Adrenal gland (tissue), 12 donors: ENCODE data around the gene SEMA5A. TPM values are rescaled to one million over a fixed set of nuclear protein-coding genes. Genes with fewer than 3 reads are reported as not detected.

Experiments used
- DNase-seq, 7 donors: peaks; one replicate each; pipeline ENCODE4 v3.0.0-alpha.2; 2019 to 2020
- H3K27ac ChIP-seq, 5 donors: fragments of 200-600 bp; sonication (generic) in 4 of 5; 1 replicate in 3 of 5; 2 replicates in 2 of 5; pipeline versions ENCODE4 v1.5.1 to v1.8.0; 2016 to 2020; ENCODE audit warnings: mild to moderate bottlenecking in 1 of 5
- H3K27me3 ChIP-seq: fragments of 200-600 bp; 2 replicates; pipeline ENCODE4 v1.8.0; 2021
- H3K36me3 ChIP-seq, 2 donors: fragments of 200-600 bp; replicated peaks in 1 of 2; 1 replicate in 1 of 2; 2 replicates in 1 of 2; pipeline versions ENCODE4 v1.5.1 to v1.8.0; 2018 to 2022
- H3K4me1 ChIP-seq, 2 donors: fragments of 200-600 bp; replicated peaks in 1 of 2; 1 replicate in 1 of 2; 2 replicates in 1 of 2; pipeline versions ENCODE4 v1.5.1 to v1.8.0; 2018 to 2021
- H3K4me3 ChIP-seq, 4 donors: fragments of 200-600 bp; sonication (generic) in 3 of 4; one replicate each; pipeline ENCODE4 v1.5.1; 2016 to 2018
- H3K9me3 ChIP-seq, 3 donors: fragments of 200-600 bp; sonication (generic) in 1 of 3; replicated peaks in 1 of 3; 1 replicate in 2 of 3; 2 replicates in 1 of 3; pipeline versions ENCODE4 v1.5.1 to v1.8.0; 2016 to 2021
- CTCF ChIP-seq, 6 experiments: fragments of 450-650 bp in 4 of 6; fragments of 200-600 bp in 2 of 6; sonication (generic) in 1 of 6; IDR thresholded peaks; 1 replicate in 5 of 6; 2 replicates in 1 of 6; pipeline versions ENCODE4 v1.5.1 to v1.8.0; 2016 to 2021; ENCODE audit warnings: antibody characterized with exemption in 6 of 6, mild to moderate bottlenecking in 2 of 6, moderate library complexity in 1 of 6
- POLR2A ChIP-seq, 2 donors: fragments of 450-650 bp; IDR thresholded peaks; one replicate each; pipeline ENCODE4 v1.6.1; 2017; ENCODE audit warnings: antibody characterized with exemption in 2 of 2, mild to moderate bottlenecking in 2 of 2, moderate library complexity in 1 of 2
- WGBS, 4 donors: extraction: QIAGEN DNeasy Blood & Tissue Kit in 2 of 4; methylation state at CpG; one replicate each; pipeline versions ENCODE4 v1.1.5 to v1.1.7; 2013 to 2017; 5-methylcytosine and 5-hydroxymethylcytosine counted together
- intact Hi-C, 2 donors: fragments of 100-400 bp; cut with DNase I; formaldehyde crosslinking; loops; one replicate each; pipeline versions ENCODE4 v1.14.1 to v1.15.0; 2022 to 2023
- polyA plus RNA-seq, 3 donors: library from polyadenylated mRNA; stranded (reverse); fragments of 200-250 nt in 2 of 3; fragments of 350-450 nt in 1 of 3; fragmentation: Illumina TruSeq in 1 of 3; extraction: RNeasy Lipid Tissue Mini Kit (QIAGEN cat#74804) in 1 of 3; gene quantifications; one replicate each; pipeline ENCODE4 v1.2.3, GENCODE V29; 2013 to 2014
- total RNA-seq, 9 donors: library from RNA; depleted of rRNA in 4 of 9; stranded (reverse); fragments of >200 nt in 4 of 9; fragments of 120-200 nt in 1 of 9; fragmentation: NEBNext Ultra II Directional in 1 of 9; extraction: Animal tissue kit (Norgen Biotek cat#: 25700) in 1 of 9; gene quantifications; one replicate each; pipeline versions ENCODE4 v1.1.0 to v1.2.4, GENCODE V29; 2013 to 2023
- donor health status: healthy with polysubstance abuse.
- donor health status: Bipolar disorder and iron deficiency.
- donor health status: DM: yes; HTN: yes; CAD: no.
- donor health status: DM: no; HTN: no; CAD: no.
- donor health status: DM: no; HTN: no; CAD: no.
- donor health status: DM: yes; HTN: yes; CAD: no.

The SEMA5A gene
- total and polyA plus RNA-seq, 12 donors = 0.40 to 6.0 (median 2.6) TPM

- Histone ChIP-seq H3K9me3 (no peaks in the 10 kb centered on the region), H3K36me3 (no peaks in the 10 kb centered on the region), H3K4me1 (no peaks in the 10 kb centered on the region), H3K27me3 (no peaks in the 10 kb centered on the region), H3K4me3 (no peak overlapping the region), H3K27ac (no peak overlapping the region)
- intact Hi-C loops = no loop called here
- no peak for DNase-seq
- WGBS, 4 donors = 50 to 69% (median 56%) methylated on average over 1 of the region's 1 CpG
- no peak for TF ChIP-seq POLR2A (IDR thresholded peaks at IDR 0.05)
- no peak for TF ChIP-seq CTCF (IDR thresholded peaks at IDR 0.05)
These were observed 153.2 kb downstream of the SEMA5A start for GRCh38 chr5:9392625-9393024.

GRCh38 chr5:9391080-9391479, 154.8 kb downstream of the SEMA5A start:
- intact Hi-C loops = no loop called here
- 49 to 83% (median 66%) methylated on average over 4 of the region's 4 CpGs for WGBS, 4 donors
- Histone ChIP-seq H3K27me3 (no peaks in the 10 kb centered on the region), H3K27ac (no peak overlapping the region), H3K36me3 (no peaks in the 10 kb centered on the region), H3K4me3 (no peak overlapping the region), H3K4me1 (no peaks in the 10 kb centered on the region), H3K9me3 (no peaks in the 10 kb centered on the region)
- no peak for TF ChIP-seq POLR2A (IDR thresholded peaks at IDR 0.05)
- no peak for TF ChIP-seq CTCF (IDR thresholded peaks at IDR 0.05)
- DNase-seq = no peak

- Histone ChIP-seq H3K36me3 (no peaks in the 10 kb centered on the region), H3K4me3 (no peak overlapping the region), H3K27ac (no peak overlapping the region), H3K4me1 (no peaks in the 10 kb centered on the region), H3K27me3 (no peaks in the 10 kb centered on the region), H3K9me3 (no peaks in the 10 kb centered on the region)
- intact Hi-C loops = no loop called here
- DNase-seq = no peak
- WGBS, 4 donors = 54 to 63% (median 57%) methylated on average over 1 of the region's 1 CpG
- no peak for TF ChIP-seq CTCF (IDR thresholded peaks at IDR 0.05)
- no peak for TF ChIP-seq POLR2A (IDR thresholded peaks at IDR 0.05)
These were observed 155.8 kb downstream of the SEMA5A start for GRCh38 chr5:9390113-9390512.

- 48 to 68% (median 57%) methylated on average over 5 of the region's 5 CpGs for WGBS, 4 donors
- Histone ChIP-seq H3K36me3 (no peaks in the 10 kb centered on the region), H3K27me3 (no peaks in the 10 kb centered on the region), H3K4me1 (no peaks in the 10 kb centered on the region), H3K9me3 (no peaks in the 10 kb centered on the region), H3K27ac (no peak overlapping the region), H3K4me3 (no peak overlapping the region)
- no peak for DNase-seq
- TF ChIP-seq CTCF (IDR thresholded peaks at IDR 0.05) = no peak
- TF ChIP-seq POLR2A (IDR thresholded peaks at IDR 0.05) = no peak
- intact Hi-C loops = no loop called here
These were observed 156.8 kb downstream of the SEMA5A start for GRCh38 chr5:9388941-9389674.
